ENCODE results near the gene RELN.

- no peak for TF ChIP-seq CTCF (IDR thresholded peaks at IDR 0.05)
- no peak for TF ChIP-seq EZH2 (IDR thresholded peaks at IDR 0.05; ENCODE audit: borderline replicate concordance, insufficient read depth, low read depth, low read length, poor library complexity, severe bottlenecking)
Observed at GRCh38 chr7:103689255-103689654, 300.2 kb downstream of the RELN start.

All from B cell (primary cell).